Lower lobe of right lung (tissue), 2 donors: ENCODE measurements around the gene SPATA6. TPM values are rescaled to one million over a fixed set of nuclear protein-coding genes. Genes with fewer than 3 reads are reported as not detected.

ENCODE experiments used
- ATAC-seq, 2 donors: fragments of 200-7000 bp; cut with Tn5 transposase; one replicate each; pipeline ENCODE4 v1.9.1; 2020 to 2022; ENCODE audit warnings: mild to moderate bottlenecking in 2 of 2, moderate library complexity in 2 of 2
- DNase-seq: peaks from one replicate; pipeline ENCODE4 v3.0.0-alpha.2; 2020
- H3K27ac ChIP-seq: fragments of 200-600 bp; one replicate; pipeline ENCODE4 v1.8.0; 2022
- H3K27me3 ChIP-seq: fragments of 200-600 bp; one replicate; pipeline ENCODE4 v1.8.0; 2022; ENCODE audit warnings: low read depth
- H3K36me3 ChIP-seq: fragments of 200-600 bp; one replicate; pipeline ENCODE4 v1.8.0; 2022; ENCODE audit warnings: mild to moderate bottlenecking
- H3K4me1 ChIP-seq: fragments of 200-600 bp; one replicate; pipeline ENCODE4 v1.8.0; 2022
- H3K4me3 ChIP-seq: fragments of 200-600 bp; one replicate; pipeline ENCODE4 v1.8.0; 2022; ENCODE audit warnings: mild to moderate bottlenecking
- H3K9me3 ChIP-seq: fragments of 200-600 bp; one replicate; pipeline ENCODE4 v1.8.0; 2022
- intact Hi-C: fragments of 100-400 bp; cut with DNase I; formaldehyde crosslinking; loops from one replicate; pipeline ENCODE4 v1.11.0; 2022
- total RNA-seq: library from RNA; stranded (reverse); fragmentation: NEBNext Ultra II Directional; extraction: Animal tissue kit (Norgen Biotek cat#: 25700); gene quantifications from one replicate; pipeline ENCODE4 v1.2.1, GENCODE V29; 2021
- TF ChIP-seq, protein P1 (sequence below): fragments of 200-600 bp; IDR thresholded peaks from one replicate; pipeline ENCODE4 v1.8.0; 2022; ENCODE audit warnings: antibody characterized with exemption, mild to moderate bottlenecking
- donor health status: DM: no; HTN: yes; CAD: no; lungs with severe emphysema.

The SPATA6 gene
- total RNA-seq, 1 donor from 2014 or later = 32.4 TPM

DNA sequence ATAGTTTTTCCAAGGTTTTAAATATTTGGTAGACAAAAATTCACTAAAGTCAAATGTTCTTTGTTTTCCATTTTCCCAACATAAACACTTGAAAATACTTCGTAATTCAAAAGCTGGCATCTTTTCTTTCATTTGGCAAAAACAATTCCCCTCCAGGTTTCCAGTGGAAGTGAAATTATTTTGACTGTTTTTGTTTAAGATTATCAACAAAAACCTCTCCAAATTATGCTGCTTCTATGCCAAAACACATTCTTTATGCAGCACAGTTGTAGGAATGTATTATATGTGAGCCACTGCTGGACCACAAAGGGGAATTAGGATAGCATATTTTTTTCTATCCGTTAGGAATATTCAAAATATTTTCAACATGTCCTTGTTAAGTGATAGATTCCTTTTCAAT lies 205.4 kb downstream of the SPATA6 start:
- Histone ChIP-seq H3K27ac (no peak overlapping the region), H3K36me3 (no peaks in the 10 kb centered on the region), H3K27me3 (no peaks in the 10 kb centered on the region), H3K9me3 (no peaks in the 10 kb centered on the region), H3K4me1 (no peaks in the 10 kb centered on the region), H3K4me3 (no peak overlapping the region)
- ATAC-seq (no peak), DNase-seq (no peak)
- intact Hi-C loops = no loop called here
- TF ChIP-seq, protein P1, sequence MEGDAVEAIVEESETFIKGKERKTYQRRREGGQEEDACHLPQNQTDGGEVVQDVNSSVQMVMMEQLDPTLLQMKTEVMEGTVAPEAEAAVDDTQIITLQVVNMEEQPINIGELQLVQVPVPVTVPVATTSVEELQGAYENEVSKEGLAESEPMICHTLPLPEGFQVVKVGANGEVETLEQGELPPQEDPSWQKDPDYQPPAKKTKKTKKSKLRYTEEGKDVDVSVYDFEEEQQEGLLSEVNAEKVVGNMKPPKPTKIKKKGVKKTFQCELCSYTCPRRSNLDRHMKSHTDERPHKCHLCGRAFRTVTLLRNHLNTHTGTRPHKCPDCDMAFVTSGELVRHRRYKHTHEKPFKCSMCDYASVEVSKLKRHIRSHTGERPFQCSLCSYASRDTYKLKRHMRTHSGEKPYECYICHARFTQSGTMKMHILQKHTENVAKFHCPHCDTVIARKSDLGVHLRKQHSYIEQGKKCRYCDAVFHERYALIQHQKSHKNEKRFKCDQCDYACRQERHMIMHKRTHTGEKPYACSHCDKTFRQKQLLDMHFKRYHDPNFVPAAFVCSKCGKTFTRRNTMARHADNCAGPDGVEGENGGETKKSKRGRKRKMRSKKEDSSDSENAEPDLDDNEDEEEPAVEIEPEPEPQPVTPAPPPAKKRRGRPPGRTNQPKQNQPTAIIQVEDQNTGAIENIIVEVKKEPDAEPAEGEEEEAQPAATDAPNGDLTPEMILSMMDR = no peak

- intact Hi-C loops = no loop called here
- no peak for ATAC-seq
- DNase-seq = no peak
- TF ChIP-seq, protein P1 = no peak
- H3K4me1 ChIP-seq = no peaks in the 10 kb centered on the region
- no peaks in the 10 kb centered on the region for H3K27me3 ChIP-seq
- no peak overlapping the region for H3K4me3 ChIP-seq
- H3K9me3 ChIP-seq = no peaks in the 10 kb centered on the region
- H3K36me3 ChIP-seq = no peaks in the 10 kb centered on the region
- H3K27ac ChIP-seq = no peak overlapping the region
Measured at GRCh38 chr1:48263041-48263440, 209.0 kb downstream of the SPATA6 start.

- TF ChIP-seq, protein P1 = no peak
- H3K27ac ChIP-seq = no peak overlapping the region
- H3K4me3 ChIP-seq = no peak overlapping the region
- no peaks in the 10 kb centered on the region for H3K9me3 ChIP-seq
- no peaks in the 10 kb centered on the region for H3K4me1 ChIP-seq
- intact Hi-C loops = no loop called here
- H3K27me3 ChIP-seq = no peaks in the 10 kb centered on the region
- no peak for DNase-seq
- no peaks in the 10 kb centered on the region for H3K36me3 ChIP-seq
- ATAC-seq = no peak
Measured at GRCh38 chr1:48261881-48262400, 210.1 kb downstream of the SPATA6 start.

GRCh38 chr1:48258106-48258505 lies 213.9 kb downstream of the SPATA6 start:
- no peak for DNase-seq
- intact Hi-C loops = no loop called here
- Histone ChIP-seq H3K27me3 (no peaks in the 10 kb centered on the region), H3K9me3 (no peaks in the 10 kb centered on the region), H3K4me3 (no peak overlapping the region), H3K27ac (no peak overlapping the region), H3K36me3 (no peaks in the 10 kb centered on the region), H3K4me1 (no peaks in the 10 kb centered on the region)
- TF ChIP-seq, protein P1 = no peak
- ATAC-seq = no peak

DNA sequence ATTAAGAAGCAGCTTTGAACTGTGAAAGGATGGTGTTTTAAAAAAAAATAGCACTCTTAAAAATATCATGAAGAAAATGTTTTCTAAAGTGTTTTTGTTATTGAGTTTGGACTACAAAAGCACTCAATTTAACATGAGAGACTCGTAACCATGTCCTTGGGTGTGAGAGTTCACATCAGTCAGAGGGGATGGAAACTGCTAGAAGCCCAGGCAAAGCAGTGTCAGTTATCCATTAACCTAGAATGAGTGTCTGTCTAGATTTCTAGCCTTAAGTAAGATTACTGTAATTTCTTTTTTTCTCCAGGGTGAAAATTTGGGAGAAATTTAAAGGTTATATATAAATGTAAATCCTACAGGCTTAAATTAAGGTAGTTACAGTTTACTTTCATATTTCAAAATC lies 217.8 kb downstream of the SPATA6 start:
- no peak for ATAC-seq
- intact Hi-C loops = no loop called here
- no peak for DNase-seq
- Histone ChIP-seq H3K4me1 (no peaks in the 10 kb centered on the region), H3K4me3 (no peak overlapping the region), H3K27ac (no peak overlapping the region), H3K36me3 (no peaks in the 10 kb centered on the region), H3K27me3 (no peaks in the 10 kb centered on the region), H3K9me3 (no peaks in the 10 kb centered on the region)
- TF ChIP-seq, protein P1 = no peak

DNA sequence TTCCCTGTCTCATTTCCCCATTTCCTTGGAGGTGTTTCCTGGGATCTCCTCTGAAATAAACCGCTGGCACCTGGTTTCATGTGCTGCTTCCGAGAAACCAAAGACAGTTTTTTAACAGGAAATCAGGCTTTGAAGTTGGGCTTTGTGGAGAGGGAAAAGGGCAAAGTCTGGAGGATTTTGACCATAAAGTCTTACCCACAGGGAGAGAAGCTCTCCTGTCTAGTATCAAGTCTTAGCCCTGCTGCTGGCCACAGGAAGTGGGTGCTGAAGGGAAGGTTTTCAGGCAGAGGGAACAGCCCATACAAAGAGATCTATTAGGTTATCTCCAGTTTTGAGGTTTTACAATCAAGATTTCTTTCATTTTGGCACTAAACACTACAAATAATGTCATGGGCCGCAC lies 220.2 kb downstream of the SPATA6 start:
- intact Hi-C loops = no loop called here
- Histone ChIP-seq H3K27me3 (no peaks in the 10 kb centered on the region), H3K9me3 (no peaks in the 10 kb centered on the region), H3K4me1 (peaks cover 2% of the 10 kb centered on the region), H3K4me3 (no peak overlapping the region), H3K27ac (no peak overlapping the region), H3K36me3 (no peaks in the 10 kb centered on the region)
- TF ChIP-seq, protein P1 = no peak
- ATAC-seq (no peak), DNase-seq (no peak)
